Amniotic epithelial cell (primary cell): ENCODE data around the gene MRPL49.
"Not testable (repeated sequence)": the region's sequence is repeated elsewhere in the genome, so short reads cannot be mapped to it uniquely, and the experiment has no call there.

Experiments used
- DNase-seq: peaks from one replicate; pipeline ENCODE4 v3.0.0-alpha.2; 2010; ENCODE audit warnings: low read depth

MRPL49 gene

DNA sequence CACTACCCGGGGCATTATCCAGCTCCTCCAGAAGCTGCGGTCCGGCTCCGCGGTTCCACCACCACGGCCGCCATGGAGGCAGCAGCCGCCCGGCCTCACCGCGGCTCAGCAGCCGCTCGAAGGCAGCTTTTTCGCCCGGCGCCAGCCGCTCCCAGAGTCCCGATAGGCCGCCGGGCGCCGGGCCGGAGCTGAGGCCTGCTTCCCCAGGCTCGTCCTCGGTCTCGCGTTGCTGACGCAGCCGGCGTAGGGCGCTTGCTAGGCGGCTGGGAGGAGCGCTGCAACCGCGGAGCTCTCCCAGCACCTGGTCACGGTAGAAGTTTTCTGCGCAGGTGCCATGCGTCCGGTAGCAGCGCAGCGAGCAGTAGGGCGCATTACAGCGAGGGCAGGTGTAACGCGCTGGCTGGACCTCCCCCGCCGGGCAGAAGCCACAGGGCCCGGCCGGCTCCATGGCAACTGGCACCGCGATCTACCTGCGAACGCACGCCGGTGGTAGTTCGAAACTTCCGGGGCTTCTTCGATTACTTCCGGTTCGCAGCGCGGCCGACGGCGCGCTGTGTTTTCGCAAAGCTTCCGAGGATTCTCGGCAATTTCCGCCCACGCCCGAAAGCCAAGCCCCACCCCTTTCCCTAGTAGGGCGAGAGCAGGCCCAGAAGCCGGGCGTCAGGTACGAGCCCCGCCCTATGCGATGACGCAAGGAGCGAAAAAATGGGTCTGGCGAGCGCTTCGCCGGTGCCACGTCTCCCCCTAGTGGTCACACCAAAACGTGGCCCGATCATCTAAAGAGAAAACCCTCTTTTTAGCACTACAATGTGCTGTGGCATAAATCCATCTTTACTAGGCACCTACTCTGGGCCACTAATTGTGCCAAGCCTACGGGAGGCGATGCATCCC, 4.7 kb upstream of the MRPL49 start, which contains the start of gene ZNHIT2:
TSS of gene ZNHIT2 (minus strand) at position 496 of the 891 bp plus-strand sequence. CDS start at position 448, 48 bp downstream.
- peak; percentile 97 for DNase-seq

DNA sequence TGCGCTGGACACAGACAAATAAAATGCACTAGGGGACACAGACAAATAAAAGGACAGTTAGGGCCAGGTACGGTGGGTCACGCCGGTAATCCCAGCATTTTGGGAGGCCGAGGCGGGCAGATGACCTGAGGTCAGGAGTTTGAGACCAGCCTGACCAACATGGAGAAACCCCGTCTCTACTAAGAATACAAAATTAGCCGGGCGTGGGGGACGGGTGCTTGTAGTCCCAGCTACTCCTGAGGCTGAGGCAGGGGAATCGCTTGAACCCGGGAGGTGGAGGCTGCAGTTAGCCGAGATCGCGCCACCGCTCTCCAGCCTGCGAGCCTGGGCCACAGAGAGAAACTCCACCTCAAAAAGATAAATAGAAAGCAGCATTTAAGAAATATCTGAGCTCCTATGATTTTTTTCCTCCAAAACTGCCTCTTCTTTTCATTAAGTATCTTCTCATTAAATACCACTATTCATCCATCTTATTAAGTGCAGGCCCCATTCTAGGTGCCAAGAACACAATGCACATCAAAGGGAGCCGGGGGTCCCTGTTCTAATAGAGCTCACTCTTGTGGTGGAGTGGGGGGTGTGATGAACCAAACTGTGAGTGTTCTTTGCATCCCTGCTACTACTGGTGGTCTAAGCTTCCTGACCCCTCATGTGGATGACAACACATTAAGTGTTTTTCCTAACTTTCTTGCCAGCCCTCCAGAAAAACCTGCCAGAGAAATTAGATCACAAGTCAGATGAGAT, 3.9 kb upstream of the MRPL49 start:
- no peak for DNase-seq

DNA sequence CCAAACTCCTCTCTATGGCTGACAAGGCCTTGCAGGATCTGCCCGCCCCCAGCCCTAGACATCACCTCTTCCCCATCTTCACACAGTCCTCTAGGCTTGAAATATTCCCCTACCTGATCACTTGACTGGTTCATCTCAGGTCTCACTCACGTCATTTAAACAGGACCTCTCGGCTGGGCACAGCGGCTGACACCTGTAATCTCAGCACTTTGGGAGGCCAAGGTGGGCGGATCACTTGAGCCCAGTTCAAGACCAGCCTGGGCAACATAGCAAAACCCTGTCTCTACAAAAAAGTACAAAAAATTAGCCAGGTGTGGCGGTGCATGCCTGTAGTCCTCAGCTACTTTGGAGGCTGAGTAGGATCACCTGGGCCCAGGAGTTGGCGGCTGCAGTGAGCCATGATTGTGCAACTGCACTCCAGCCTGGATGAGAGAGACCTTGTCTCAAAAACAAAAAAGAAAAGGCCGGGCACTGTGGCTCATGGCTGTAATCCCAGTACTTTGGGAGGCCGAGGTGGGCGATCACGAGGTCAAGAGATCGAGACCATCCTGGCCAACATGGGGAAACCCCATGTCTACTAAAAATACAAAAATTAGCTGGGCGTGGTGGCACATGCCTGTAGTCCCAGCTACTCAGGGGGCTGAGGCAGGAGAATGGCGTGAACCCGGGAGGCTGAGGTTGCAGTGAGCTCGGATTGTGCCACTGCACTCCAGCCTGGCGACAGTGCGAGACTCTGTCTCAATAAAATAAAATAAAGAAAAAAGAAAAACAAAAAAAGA, 3.0 kb upstream of the MRPL49 start:
- not testable (repeated sequence) for DNase-seq

GRCh38 chr11:65119670-65119995, 2.5 kb upstream of the MRPL49 start:
- DNase-seq = no peak

GRCh38 chr11:65120831-65121230, 1.3 kb upstream of the MRPL49 start:
- DNase-seq = no peak

GRCh38 chr11:65121447-65121864, 665 bp upstream of the MRPL49 start:
- DNase-seq = no peak

DNA sequence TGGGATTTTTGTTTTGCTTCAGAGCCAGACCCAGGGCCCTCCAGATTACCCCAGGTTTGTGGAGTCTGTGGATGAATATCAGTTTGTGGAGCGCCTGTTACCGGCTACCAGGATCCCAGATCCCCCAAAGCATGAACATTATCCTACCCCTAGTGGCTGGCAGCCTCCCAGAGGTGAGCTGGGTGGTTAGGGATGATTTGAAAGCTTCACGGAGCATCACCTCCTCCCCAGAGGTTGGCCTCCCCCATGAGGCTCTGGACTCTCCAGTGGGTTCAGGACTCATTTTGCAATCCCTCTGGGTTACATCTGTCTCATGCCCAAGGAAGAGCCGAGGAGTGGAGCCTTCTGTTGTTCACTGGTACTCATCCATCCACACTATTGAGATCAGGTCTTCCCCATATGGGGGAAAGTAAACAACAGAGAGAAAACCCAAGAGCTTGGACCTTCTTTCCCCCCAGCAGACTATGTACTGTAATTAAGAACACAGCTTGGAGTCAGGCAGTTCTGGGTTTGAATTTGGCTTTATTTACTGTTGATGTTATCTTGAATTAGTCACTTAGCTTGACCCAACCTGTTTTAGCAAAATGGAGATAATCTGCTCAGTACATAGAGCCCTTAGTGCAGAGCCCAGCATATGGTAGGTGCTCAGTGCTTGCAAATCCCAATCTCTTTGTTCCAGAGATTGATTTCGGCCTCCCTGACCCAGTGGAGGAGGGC, 2.5 kb downstream of the MRPL49 start:
- DNase-seq = no peak

- DNase-seq = no peak
Observed at GRCh38 chr11:65125197-65126056, 3.3 kb downstream of the MRPL49 start.

GRCh38 chr11:65126624-65127274, 4.6 kb downstream of the MRPL49 start:
- no peak for DNase-seq

DNA sequence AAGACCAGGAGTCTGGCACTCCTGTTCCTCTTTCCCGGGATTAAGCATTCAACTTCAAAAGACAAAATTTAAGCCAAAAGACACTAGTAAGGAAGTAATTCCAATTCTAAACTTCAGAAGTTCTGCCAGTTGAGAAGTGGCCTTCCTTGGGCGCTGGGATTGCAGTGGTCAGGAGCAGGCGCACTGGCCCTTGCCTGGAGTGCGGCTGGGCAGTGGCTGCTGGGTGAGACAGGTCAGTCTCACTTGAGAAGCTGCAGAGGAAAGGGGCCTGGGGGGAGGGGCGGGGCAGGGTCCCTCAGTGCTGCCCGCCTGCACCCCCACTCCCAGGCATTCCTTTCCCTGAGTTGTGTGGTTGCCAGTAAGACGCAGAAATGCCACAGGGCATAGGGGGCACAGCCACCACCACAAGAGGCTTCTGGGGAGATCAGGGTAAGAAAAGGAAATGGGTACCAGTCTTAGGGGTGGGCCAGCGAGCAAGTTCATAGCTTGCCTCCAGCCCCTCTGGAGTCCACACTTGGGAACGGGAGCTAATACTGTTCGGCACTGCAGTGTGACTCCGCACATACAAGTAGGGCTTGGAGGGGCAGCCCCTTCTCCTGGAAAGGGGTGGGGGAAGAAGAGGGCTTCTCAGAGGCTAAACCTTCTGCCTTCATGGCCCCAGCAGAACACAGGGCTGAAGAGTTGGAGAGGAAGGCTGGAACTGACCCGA, 5.5 kb downstream of the MRPL49 start:
- no peak for DNase-seq

DNA sequence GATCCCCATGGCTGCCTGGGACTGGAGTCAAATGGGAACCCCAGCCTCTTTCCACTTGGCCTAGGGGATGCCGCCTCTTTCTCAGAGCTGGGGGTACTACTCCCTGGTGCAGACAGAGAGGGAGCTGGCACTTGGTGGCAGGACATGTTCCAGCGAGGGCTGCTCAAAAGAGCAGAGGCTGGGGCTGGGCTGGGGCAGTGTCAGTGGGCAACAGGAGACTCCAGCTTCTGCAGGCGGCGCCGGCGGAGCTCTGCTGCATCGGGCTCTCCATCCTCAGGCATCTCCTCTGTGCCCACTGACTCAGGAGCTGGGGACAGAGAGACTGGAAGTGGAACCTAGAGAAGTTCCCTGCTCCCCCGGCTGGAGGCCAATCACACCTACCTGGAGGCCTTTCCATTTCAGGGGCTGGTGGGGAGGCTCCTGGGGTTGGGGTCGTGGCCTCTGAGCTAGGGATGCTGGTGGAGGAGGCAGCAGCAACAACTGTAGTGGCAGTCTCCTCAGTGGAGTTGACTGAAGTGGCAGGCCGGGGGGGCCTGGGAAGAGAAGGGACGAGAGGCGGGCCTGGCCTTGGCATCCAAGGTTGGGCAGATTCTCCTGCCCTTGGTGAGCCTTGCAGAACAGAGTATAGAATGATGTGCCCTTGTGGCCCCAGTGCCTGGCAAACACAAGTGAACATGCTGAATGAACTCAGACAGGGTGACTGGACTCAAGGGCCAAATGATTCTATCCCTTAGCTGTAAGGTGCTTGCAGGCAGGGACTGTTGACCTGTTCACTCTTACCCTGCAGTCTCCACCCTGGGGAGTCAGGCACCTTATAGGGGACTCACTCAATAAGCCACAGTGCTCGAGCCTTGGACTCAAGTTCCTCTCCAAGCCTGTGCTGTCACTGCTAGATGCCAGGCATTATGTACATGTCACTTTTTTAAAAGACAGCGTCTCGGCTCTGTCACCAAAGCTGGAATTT, 6.3 kb downstream of the MRPL49 start:
- DNase-seq = no peak

DNA sequence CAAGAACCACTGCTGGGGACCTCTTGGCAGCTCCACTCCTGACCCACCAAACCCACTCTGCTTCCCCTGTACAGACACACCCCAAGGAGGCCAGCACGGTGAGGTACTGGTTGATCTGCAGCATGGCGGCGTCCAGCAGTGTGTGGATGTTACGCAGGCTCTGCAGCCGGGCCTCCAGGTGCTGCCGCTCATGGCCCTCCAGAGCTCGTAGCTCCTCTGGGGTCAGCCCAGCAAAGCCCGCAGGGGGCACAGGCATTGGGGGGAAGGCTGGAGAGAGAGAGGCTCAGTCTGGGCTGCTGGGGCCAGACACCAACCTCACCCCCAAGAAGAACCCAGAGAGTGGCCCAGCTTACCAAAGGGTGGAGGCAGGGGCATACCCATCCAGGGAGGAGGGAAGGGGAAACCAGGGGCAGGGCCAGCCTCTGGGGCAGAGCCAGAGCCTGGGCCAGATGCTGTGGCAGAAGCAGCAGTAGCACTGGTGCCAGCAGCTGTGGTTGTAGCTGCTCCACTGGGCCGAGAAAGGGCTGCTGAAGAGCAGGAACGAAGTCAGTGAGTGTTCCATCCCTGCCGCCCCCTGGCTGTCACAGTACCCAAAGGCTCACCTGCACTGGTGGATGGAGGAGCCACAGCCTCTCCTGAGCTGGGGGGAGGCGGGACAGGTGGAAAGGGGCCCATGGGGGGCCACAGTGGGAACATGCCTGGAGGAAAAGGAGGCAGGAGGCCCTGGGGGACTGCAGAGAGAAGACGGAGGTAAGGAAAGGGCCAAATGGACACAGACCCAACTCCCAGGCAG, 7.7 kb downstream of the MRPL49 start:
- DNase-seq = no peak

GRCh38 chr11:65130631-65131416, 8.7 kb downstream of the MRPL49 start:
- no peak for DNase-seq

DNA sequence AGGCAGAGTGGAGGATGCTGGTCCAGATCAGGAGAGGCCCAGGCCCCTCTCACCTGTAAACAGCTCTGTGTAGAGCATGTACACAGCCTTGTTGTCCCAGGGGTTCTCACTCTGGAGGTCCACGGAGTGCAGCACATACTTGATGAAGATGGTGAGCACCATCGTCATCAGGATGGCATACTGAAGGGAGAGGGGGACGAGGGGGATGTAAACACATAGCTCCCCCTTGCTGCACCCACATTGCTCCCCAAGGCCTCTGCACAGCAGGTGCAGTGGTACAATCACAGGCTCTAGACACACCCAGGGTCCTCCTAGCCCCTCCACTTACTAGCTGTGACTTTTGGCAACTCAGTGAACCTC, 9.3 kb downstream of the MRPL49 start:
- DNase-seq = no peak

GRCh38 chr11:65131895-65132237, 9.7 kb downstream of the MRPL49 start:
- DNase-seq = no peak

- DNase-seq = no peak
Observed at GRCh38 chr11:65132238-65132987, 10.3 kb downstream of the MRPL49 start.
